NCI-H748 treated with DMSO at 0.1 percent for 48 hours (cell line): ENCODE measurements around the gene APOBEC3H.

Experiments
- DNase-seq: peaks from one replicate; lab custom pipeline; 2025; lab: John Stamatoyannopoulos, UW

The APOBEC3H gene

DNA sequence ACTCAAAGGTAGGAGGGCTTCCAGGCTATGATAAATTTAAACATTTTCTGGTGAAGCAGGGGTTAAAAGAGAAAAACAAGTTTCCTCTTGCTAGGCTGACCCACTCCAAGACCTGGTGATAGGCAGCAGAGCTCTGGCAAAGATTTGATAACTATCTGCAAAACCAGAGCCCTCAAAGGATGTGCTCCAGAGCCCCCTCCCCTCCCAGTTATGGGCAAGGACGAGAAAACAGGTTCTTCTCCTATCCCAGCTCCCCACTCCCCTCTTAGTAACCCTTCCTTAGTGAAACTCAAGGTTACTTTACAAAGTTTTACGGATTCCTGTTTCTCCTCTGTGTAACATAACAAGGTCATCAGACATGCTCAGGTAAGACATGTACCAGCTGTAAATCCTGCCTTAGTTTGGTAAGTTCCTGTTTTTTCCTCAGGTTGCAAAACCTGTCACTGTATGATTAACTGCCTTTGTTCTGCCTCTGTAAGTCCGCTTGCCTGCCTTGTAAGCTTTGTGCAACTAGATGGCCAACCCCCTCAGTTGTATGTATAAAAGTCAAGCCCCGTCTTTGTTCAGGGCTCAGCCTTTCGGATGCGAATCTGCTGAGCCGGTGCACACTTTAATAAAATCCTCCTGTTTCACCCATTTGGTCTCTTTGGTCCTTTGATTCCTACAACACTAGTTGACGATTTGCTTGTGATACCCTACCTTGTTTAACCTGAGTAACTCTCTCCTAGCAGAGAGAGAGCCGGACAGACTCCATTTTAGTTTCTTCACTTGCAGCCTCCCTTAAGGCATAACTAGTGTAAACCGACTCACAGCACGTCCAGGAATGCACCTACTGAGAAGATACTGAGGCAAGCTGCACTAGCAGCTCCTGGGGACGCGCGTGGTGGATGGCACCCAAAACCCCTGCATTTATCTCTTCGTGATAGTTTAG is 13.9 kb downstream of the APOBEC3H start:
- DNase-seq, result no peak

DNA sequence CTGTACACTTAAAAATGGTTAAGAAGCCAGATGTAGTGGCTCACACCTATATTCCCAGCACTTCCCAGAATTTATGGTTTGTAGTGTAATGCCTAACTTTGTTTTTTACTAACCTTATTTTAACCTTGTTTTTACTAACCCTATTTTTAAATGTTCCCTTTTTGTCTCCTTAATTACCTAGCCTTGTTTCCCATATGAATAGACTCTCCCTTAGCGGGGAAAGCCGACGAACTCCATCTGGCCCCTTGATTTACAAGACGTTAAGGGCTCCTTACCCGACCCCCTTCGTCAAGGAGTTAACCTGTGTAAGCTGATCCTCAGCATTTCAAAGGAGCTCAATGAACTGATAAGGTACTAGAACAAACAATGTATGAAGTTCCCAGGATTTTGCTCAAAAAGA is 17.1 kb downstream of the APOBEC3H start:
- no peak for DNase-seq

DNA sequence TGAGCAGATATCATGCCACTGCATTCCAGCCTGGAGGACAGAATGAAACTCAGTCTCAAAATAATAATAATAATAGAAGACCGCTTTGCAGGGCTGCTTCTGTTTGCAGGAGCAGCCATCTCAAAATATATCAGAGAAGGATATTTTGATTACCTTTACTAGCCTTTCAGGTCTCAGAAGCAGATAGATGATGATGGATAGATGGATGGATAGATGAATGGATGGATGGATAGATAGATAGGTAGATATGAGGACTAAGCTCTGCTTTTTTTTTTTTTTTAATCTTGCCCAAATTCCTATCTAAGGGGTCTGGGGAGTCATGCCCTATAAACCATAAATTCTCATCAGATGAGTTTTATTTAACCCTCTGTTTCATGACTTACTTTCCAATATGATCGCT is 18.5 kb downstream of the APOBEC3H start:
- DNase-seq, result no peak

DNA sequence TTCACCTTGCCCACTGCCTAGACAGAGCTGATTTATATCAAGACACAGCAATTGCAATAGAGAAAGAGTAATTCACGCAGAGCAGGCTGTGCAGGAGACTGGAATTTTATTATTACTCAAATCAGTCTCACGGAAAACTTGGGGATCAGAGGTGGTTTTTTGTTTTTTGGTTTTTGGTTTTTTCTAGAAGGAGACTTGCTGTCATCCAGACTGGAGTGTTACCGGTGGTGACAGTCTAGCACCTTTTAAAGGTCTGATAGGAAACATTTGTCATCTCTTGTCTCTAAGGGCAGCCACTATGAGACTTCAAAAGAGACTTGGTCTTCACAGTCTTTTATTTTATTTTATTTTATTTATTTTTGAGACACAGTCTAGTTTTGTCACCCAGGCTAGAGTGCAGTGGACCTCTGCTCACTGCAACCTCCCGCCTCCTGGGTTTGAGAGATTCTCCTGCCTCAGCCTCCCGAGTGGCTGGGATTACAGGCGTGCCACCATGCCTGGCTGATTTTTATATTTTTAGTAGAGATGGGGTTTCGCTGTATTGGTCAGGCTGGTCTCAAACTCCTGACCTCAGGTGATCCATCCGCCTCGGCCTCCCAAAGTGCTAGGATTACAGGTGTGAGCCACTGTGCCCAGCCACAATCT is 19.1 kb downstream of the APOBEC3H start:
- no peak for DNase-seq

DNA sequence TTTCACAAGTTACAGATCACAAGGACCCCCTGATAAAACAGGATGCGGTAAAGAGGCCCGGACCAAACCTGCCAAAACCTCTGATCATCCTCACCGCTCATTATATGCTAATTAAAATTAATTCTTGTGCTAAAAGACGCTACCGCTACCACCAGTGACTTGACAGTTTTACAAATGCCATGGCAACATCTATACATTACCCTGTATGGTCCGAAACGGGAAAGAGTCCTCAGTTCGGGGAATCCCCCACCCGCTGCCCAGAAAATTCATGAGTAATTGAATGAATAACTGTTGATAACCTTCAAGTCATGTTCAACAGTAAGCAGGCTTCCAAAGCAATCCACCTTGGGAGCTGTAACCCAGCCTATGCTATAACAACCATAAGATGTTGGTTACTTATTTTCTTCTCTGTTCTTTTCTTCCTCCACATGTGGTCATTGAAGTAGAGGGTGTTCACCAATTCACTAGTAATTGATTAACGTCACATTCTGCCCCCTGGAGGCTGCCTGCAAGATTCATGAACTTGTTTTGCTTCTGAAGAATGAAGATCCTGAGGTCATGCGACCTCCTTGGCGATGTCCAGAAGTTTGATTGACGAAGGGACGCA is 20.6 kb downstream of the APOBEC3H start:
- DNase-seq, result no peak

DNA sequence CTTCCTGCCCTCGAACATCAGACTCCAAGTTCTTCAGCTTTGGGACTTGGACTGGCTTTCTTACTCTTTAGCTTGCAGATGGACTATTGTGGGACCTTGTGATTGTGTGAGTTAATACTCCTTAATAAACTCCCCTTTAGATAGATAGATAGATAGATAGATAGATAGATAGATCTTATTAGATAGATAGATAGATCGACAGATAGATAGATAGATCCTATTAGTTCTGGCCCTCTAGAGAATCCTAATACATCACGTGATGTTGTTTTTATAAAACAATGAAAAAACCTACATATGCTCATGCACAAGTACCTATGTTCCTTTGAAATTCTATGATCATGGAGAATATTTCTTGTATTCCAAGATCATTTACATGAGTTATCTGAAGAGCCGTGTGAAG is 23.9 kb downstream of the APOBEC3H start:
- DNase-seq, result no peak

DNA sequence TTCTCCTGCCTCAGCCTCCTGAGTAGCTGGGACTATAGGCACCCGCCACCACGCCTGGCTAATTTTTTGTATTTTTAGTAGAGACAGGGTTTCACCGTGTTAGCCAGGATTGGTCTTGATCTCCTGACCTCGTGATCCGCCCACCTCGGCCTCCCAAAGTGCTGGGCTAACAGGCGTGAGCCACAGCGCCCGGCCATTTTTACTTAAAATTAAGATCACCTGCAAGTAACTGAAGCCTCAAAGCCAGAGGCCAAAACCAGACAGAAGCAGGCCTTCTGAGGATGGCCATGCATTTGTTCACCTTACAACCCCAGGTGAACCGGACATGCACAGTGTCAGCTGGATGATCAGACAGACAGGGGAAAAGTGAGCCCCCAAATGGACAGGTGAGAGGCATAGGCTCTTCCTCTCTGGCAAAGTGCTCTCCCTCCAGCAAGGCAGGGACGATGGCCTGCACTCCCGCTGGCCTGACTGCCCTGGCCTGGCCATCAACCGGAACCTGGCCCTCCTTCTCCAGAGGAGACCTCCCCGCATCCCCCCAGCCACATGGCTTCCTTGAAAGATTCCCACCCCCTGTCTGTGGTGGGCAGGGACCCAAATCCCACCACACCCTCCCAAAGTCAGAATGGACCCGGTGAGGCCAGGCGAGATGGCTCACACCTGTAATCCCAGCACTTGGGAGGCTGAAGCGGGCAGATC is 25.9 kb downstream of the APOBEC3H start:
- no peak for DNase-seq

DNA sequence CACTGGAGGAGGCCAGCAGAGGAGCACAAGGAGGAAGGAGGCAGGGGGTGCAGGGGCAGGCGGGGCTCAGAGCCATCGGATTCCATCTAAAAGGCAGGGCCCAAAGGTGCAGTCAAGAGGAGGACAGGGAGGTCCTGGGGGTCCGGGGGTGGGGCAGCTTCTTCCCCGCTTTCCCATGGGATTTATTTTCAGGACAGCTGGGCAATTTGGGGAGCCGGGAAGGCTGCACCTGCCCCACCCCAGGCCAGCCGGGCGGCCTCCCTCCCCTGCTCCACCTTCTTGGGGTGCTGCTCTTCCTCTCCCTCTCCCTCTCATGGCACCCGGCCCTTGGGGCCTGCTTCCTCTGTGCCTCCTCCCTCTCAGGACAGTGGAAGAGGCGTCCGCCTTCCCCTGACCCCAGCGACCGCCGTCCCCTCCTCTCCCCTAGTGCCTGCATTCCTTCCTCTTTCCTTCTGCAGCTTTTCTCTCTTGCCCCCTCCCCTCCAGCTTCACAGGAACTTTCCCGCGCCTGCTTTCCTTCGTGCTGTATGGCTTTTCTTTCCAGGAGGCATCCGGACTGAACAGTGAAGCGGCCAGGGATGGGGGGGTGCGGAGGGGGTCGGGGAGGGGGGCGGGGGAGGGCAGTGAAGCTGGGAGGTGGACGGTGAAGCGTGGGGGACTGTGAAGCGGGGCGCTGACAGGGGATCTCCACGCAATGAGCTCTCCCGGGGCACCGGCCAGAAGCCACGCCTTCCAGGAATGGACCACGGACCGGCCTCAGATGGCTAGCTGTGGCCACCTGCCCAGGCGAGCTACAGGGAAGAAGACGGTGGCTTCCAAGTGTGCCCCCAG is 26.9 kb downstream of the APOBEC3H start:
- no peak for DNase-seq

DNA sequence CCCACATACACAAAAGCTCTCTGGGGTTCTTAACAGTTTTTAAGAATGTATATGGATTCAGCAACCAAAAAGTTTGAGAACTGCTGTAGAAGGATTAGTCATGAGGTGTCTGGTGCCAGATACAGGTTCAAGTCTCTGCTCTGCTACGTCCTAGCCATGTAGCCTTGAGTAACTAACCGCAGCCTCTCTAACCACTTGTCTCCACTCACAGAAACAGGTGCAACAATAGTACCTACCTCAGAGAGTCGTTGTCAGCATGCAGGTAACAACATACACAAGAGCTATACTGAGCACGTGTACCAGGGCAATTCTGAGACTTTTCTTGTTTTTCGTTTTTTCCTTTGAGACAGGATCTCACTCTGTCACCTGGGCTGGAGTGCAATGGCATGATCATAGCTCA is 28.6 kb downstream of the APOBEC3H start:
- DNase-seq, result no peak

DNA sequence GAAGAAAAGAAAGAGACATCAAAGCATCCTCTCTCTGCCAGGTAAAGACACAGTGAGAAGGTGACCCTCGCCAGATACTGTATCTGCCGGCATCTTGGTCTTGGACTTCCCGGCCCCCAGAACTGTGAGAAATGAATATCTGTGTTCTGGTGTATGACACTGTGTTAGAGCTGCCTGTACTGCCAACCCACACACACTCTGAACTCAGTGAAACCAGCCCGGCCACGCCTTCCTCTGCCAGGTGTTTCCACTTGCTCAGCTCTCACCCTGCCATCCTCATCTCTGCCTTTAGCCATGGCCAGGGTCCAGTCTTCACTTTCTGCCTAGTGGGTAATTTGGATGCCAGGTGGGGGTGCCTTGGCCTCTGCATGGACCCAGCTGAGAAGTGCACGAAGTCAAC is 31.5 kb downstream of the APOBEC3H start:
- DNase-seq, result no peak

DNA sequence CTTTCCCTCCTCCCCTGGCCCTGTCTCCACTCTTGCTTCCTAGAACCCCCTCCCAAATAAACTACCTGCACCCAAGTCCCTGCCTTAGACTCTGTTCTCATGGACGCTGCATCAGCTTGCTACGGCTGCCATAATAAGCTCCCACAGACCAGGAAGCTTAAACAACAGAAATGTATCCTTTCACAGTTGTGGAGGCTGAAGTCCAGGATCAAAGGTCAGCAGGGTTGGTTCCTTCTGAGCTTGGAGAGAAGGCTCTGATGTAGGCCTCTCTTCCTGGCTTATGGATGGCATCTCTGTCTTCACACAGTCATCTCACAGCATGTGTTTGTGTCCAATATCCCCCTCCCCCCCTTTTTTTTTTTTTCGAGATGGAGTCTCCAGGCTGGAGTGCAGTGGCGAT is 32.0 kb downstream of the APOBEC3H start:
- DNase-seq, result no peak

DNA sequence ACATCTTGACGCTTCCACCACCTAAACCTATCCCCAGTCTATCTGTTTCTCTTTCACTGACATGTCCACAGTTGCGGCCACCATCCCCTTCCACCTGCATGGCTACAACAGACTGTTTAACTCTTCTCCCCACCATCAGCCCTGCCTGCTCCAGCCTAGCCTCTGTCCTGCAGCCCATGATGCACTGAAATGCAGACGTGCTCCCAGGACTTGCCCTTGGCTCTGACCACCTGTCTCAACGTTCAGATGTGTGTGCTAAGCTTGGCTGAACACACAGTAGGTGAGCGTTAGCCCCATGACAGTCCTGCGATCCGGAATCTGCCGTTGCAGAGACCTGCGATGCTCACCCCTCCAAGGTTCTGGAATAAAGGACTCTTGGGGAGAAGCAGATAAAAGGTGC is 32.7 kb downstream of the APOBEC3H start:
- DNase-seq, result no peak

DNA sequence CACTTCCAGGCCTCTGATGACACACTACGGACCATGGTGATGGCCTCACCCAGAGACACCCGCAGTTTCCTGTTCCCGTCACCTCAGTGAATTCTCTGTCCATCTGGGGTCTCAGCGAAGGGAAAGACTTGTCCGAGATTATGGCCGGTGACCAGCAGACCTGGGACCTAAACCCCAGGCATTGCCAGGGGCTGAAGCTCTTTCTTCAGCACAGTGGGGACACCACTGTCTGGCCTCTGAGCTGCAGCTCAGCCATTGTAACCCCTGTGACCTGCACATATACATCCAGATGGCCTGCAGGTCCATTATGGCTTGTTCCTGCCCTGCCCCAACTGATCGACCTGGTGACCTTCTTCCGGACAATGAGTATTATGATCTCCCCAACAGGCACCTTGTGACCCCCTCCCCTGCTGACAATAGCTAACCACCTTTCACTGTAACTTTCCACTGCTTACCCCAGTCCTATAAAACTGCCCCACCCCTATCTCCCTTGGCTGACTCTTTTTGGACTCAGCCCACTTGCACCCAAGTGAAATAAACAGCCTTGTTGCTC is 33.2 kb downstream of the APOBEC3H start:
- DNase-seq, result no peak

DNA sequence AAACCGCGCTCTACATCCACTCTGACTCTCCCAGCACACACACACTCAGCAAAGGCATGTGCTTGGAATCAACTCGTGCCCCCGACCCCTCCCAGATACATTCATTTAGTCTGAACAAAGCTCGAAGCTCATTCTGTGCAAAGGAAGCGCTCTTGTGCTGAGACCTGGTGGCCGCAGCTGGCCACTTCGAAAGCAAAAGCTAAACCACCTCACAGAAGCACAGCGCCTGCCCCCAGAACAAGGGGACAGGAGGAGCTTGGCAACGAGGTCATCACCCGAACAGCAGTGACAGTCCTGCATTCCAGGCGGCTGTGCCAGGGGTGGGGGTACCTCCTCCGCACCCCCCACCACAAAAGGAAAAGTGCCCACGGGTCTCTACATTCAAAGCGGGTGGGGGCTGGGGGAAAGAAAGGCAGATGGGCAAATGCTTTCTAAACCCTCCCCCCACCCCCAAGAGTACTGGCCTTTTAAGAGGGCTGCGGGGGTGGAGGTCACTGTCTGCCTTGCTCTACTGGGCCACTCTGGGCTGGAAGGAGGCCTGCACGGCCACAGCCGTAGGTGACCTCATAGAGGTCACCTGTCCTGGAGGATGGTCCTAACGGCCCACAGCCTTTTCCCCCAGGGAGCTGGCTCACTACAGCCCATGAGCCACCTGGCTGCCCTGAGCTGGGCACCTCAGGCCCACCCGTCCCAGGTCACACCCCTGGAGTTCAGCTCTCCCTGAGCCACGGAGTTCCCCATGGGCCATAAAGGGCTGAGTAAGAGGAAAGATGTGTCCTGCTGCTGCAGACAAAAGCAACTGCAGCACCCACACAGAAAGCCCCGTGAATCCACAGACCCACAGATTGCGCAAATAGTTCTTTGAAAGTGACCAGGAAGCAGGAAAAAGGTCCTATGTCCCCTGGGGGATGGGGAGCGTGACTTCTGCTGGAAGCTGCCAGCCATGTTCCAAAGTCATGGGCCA is 34.1 kb downstream of the APOBEC3H start:
- DNase-seq, result no peak

DNA sequence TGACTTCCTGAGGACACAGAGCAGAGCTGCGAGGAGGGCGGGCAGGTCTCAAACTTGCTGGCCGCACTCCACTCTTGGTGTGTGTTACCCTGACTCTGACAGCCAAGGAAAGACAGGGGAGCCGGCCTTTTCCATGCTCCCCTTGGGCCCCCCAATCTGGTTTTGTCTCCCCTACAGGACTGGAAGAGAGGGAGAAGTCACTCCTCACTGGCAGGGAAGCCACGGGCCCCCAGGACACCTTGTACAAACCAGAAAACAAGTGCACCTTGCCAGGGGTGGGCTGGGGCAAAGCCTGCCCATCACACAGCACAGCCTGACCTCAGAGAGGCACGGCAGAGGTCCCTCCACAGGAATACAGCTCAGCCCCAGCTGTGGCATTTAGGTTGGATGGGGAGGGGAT is 35.2 kb downstream of the APOBEC3H start:
- DNase-seq, result no peak

DNA sequence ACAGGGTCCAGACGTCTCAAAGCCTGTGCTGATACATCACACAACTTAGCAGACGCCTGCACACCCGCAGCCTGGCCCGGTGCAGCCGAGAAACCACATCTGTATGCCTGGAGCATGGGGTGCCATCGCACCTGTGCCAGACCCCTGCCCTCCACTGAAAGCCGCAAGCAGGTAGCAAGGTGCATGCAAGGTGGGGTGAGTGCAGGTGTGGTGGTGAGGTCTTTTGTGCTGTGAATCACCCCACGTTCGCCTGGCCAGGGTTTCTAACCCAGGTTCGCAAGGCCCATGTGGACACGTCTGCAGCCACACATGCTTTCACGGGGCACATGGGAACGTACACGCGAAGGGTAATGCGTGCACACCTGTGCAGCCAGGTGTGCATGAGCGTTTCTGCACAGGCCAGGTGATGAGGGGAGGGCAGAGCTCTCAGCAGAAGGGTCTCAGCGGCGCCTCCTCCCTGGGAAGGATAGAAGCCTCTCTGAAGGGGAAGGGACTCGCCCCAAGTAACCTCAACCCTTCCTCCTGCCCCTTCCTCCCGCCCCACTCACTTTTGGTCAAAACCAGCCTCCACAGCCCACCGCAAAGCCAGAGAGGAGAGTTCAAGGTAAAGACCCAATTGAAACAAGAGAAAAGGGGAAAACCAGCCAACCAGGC is 36.0 kb downstream of the APOBEC3H start:
- no peak for DNase-seq

DNA sequence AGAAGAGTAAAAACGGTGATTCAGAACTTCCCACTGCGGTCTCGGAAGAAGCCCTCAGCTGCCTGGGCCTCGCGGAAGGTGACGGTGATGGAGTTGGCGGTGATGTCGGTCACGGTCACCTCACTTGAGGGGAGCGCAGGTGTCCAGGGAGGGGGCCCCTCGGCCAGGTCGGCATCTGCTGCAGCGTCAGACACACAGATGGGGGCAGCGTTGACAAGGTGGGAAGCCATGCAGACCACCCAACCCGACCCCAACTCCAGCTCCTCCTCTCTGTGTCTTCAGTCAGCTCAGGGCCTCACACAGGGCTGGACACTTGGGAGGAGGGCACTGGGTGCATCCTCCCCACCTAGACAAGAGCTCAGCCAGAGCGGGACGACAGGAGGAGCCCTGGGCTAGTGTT is 36.8 kb downstream of the APOBEC3H start:
- no peak for DNase-seq

DNA sequence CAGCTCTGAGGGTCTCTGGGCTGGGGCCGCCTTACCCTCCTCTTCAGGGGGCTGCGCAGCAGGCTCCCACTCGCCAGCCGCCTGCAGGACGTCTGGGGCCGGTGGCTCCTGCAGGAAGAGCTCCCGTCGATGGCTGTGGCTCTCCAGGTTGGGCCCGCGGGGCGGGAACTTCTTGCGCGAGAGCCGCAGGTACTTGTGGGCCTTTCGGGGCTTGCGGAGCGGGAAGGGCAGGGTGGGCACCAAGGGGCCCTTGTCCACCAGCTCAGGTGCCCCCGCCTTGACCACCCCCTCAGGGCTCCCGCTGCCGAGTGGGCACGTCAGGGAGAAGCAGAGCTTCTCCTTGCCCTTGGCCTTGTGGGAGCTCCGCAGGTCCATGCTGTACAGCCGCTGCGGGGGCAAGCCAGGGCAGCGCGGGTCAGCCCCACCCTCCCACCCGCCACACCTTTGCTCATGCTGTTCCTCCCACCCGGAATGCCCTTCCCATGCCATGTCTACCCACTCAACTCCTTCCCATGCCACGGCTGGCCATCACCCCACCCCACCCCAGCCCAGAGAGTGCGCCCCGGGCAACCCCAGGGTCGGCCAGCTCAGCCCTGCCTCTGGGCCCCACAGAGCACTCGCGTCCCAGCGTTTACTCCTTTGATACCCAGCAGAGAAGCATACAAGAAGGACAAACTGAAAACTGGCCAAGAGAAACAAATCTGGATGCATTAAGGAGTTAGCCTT is 37.5 kb downstream of the APOBEC3H start:
- DNase-seq, result no peak
